Naive B cell (primary cell): Measurements from ENCODE around the gene RWDD4. TPM values are rescaled to one million over a fixed set of nuclear protein-coding genes. Genes with fewer than 3 reads are reported as not detected.

Experiments used
- ATAC-seq, 2 donors: fragments of 150-1000 bp; cut with Tn5 transposase; 2 replicates each; pipeline ENCODE4 v1.10.0; 2021; ENCODE audit warnings: low read depth in 2 of 2, mild to moderate bottlenecking in 2 of 2, moderate library complexity in 2 of 2
- DNase-seq: peaks from one replicate; pipeline ENCODE4 v3.0.0; 2022
- H3K27ac Mint-ChIP-seq, 6 donors: one replicate each; pipeline ENCODE4 v1.8.0; 2020 to 2022; ENCODE audit warnings: mild to moderate bottlenecking in 6 of 6, mixed read lengths in 6 of 6, moderate library complexity in 5 of 6, inconsistent platforms in 2 of 6
- H3K27me3 Mint-ChIP-seq, 3 donors: one replicate each; pipeline ENCODE4 v1.8.0; 2021 to 2022; ENCODE audit warnings: mixed read lengths in 3 of 3, mild to moderate bottlenecking in 1 of 3
- H3K36me3 Mint-ChIP-seq, 2 donors: one replicate each; pipeline ENCODE4 v1.8.0; 2020 to 2022; ENCODE audit warnings: mixed read lengths in 2 of 2, inconsistent platforms in 1 of 2, mild to moderate bottlenecking in 1 of 2
- H3K4me1 Mint-ChIP-seq, 3 donors: one replicate each; pipeline ENCODE4 v1.8.0; 2020 to 2022; ENCODE audit warnings: mixed read lengths in 3 of 3, inconsistent platforms in 1 of 3, mild to moderate bottlenecking in 1 of 3, moderate library complexity in 1 of 3
- H3K4me3 Mint-ChIP-seq, 8 donors: one replicate each; pipeline ENCODE4 v1.8.0; 2020 to 2022; ENCODE audit warnings: mild to moderate bottlenecking in 8 of 8, mixed read lengths in 8 of 8, moderate library complexity in 8 of 8, inconsistent platforms in 2 of 8
- H3K9me3 Mint-ChIP-seq, 7 donors: one replicate each; pipeline ENCODE4 v1.8.0; 2020 to 2022; ENCODE audit warnings: mixed read lengths in 7 of 7, mild to moderate bottlenecking in 5 of 7, inconsistent platforms in 2 of 7, moderate library complexity in 1 of 7
- polyA plus RNA-seq, 6 donors: library from polyadenylated mRNA; unstranded; fragments of 300-500 nt; fragmentation: Illumina TruSeq; gene quantifications; one replicate each; pipeline ENCODE4 v1.2.3, GENCODE V29; 2021; ENCODE audit warnings: low read depth in 6 of 6

The RWDD4 gene
- polyA plus RNA-seq, 6 donors from 2014 or later = 16.9 to 29.5 (median 19.6) TPM

DNA sequence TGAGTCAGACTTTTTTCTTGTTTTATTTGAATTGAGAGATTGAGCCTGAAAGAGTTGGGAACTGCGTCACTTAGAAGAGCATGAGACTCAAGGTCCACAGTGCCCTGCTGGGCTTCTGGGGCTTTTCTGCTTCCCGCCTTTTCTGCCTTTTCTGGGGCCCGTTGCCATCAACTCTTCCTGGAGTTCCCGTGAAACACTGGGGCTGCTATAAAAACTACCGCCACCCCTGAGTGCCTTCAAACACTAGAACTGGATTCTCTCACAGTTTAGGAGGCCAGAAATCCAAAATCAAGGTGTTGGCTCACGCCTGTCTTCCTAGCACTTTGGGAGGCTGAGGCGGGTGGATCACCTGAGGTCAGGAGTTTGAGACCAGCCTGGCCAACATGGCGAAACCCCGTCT, 49.8 kb downstream of the RWDD4 start:
- Mint-ChIP-seq H3K4me3 (no peak overlapping the region), H3K27me3 (peaks cover 17 to 20% (median 18%) of the 10 kb centered on the region in 3 donors), H3K9me3 (peaks cover 0 to 5% (median 0%) of the 10 kb centered on the region in 7 donors), H3K36me3 (no peaks in the 10 kb centered on the region), H3K4me1 (no peaks in the 10 kb centered on the region), H3K27ac (no peak overlapping the region)
- ATAC-seq (no peak), DNase-seq (no peak)

DNA sequence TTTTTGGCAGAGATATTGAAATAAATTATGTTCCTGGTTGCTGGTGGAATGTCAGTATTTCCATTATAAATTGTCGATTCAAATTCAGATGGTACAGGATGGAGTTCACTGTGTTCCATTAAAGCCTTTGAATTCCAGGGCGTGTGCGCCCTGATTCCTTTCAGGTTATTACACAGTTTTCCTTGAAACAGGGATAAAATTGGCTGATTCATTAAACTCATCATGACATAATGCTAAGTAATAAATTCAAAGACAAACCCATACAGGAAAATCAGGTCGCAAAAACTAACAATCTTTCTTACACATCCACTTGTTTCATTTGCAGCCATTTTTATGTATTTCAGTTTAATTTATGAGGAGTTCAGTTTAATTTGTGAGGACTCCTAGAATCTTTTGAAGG, 51.1 kb downstream of the RWDD4 start:
- no peak for ATAC-seq
- no peaks in the 10 kb centered on the region for H3K36me3 Mint-ChIP-seq
- H3K9me3 Mint-ChIP-seq = peaks cover 0 to 4% (median 0%) of the 10 kb centered on the region in 7 donors

DNA sequence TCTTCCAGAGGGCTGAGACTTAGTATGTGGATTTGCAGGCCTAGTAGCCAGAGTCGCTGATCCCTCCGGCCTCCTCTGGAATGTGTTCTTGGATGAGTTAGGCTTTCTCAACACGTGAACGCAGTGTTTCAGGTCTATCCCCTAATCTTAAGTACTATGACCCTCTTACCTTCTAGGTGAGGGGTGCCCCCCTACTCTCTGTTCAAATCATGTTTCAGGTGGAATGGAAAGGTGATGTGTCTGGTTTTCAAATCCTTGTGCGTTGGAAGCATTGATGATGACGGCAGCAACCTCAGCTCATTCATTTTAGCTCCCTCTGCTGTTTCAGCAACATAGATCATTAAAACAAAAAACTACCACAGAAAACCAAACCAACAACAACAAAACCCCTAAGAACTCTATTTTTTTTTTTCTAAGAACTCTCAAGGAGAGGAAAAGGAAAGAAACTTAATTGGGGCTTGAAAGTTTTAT, 56.4 kb downstream of the RWDD4 start:
- no peaks in the 10 kb centered on the region for H3K4me1 Mint-ChIP-seq
- peaks cover 0 to 12% (median 9%) of the 10 kb centered on the region in 3 donors for H3K27me3 Mint-ChIP-seq
- no peak overlapping the region for H3K27ac Mint-ChIP-seq
- DNase-seq = no peak
- no peak for ATAC-seq
- H3K4me3 Mint-ChIP-seq = no peak overlapping the region
- no peaks in the 10 kb centered on the region for H3K36me3 Mint-ChIP-seq
- H3K9me3 Mint-ChIP-seq = no peaks in the 10 kb centered on the region

More for the DNA sequence above, 51.1 kb downstream of the RWDD4 start:
- peaks cover 12 to 17% (median 14%) of the 10 kb centered on the region in 3 donors for H3K27me3 Mint-ChIP-seq
- H3K4me1 Mint-ChIP-seq = no peaks in the 10 kb centered on the region
- no peak overlapping the region for H3K27ac Mint-ChIP-seq
- no peak for DNase-seq
- H3K4me3 Mint-ChIP-seq = no peak overlapping the region

DNA sequence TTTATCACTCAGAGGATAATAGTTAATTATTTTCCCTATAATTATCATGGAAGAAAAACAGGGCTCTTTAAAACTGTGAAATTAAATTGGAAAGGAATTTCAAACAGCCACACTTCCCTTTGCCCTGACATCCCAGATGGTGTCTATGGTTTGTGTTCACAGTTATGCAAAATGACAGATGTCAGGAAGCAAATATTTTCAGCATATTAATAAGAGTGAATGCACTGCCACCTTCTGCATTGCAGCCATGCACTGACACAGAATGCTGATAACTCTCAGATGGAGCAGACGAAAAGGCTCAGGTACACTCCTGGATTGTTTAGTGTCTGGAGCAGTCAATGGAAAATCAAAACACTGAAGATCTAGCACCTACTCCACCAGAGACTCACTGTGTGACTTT, 57.6 kb downstream of the RWDD4 start:
- Mint-ChIP-seq H3K9me3 (no peaks in the 10 kb centered on the region), H3K27me3 (peaks cover 0 to under 1% (median under 1%) of the 10 kb centered on the region in 3 donors), H3K4me3 (no peak overlapping the region), H3K27ac (no peak overlapping the region), H3K36me3 (no peaks in the 10 kb centered on the region), H3K4me1 (no peaks in the 10 kb centered on the region)
- no peak for DNase-seq
- ATAC-seq = no peak

GRCh38 chr4:183600189-183600685, 58.7 kb downstream of the RWDD4 start:
- H3K4me1 Mint-ChIP-seq = no peaks in the 10 kb centered on the region
- H3K27ac Mint-ChIP-seq = peak overlapping the region in 2 of 6 donors; percentile 47 to 60
- no peaks in the 10 kb centered on the region for H3K9me3 Mint-ChIP-seq
- no peak for ATAC-seq
- no peaks in the 10 kb centered on the region for H3K36me3 Mint-ChIP-seq
- no peak for DNase-seq
- H3K4me3 Mint-ChIP-seq = no peak overlapping the region
- H3K27me3 Mint-ChIP-seq = no peaks in the 10 kb centered on the region

- Mint-ChIP-seq H3K27me3 (peaks cover 0 to 2% (median 0%) of the 10 kb centered on the region in 3 donors), H3K9me3 (no peaks in the 10 kb centered on the region), H3K27ac (peak overlapping the region in 1 of 6 donors; percentile 60), H3K4me1 (no peaks in the 10 kb centered on the region), H3K36me3 (no peaks in the 10 kb centered on the region), H3K4me3 (no peak overlapping the region)
- DNase-seq = no peak
- ATAC-seq = peak in 1 of 2 donors; percentile 37
These were observed 59.3 kb downstream of the RWDD4 start for GRCh38 chr4:183599690-183600089.

- no peaks in the 10 kb centered on the region for H3K36me3 Mint-ChIP-seq
- DNase-seq = no peak
- no peak overlapping the region for H3K27ac Mint-ChIP-seq
- no peak for ATAC-seq
- H3K4me1 Mint-ChIP-seq = no peaks in the 10 kb centered on the region
- H3K9me3 Mint-ChIP-seq = no peaks in the 10 kb centered on the region
- H3K4me3 Mint-ChIP-seq = no peak overlapping the region
- peaks cover 0 to 4% (median 0%) of the 10 kb centered on the region in 3 donors for H3K27me3 Mint-ChIP-seq
These were observed 59.7 kb downstream of the RWDD4 start for GRCh38 chr4:183599284-183599683.

GRCh38 chr4:183596067-183596757, 62.8 kb downstream of the RWDD4 start:
- peaks cover 4 to 15% (median 9%) of the 10 kb centered on the region in 3 donors for H3K27me3 Mint-ChIP-seq
- H3K36me3 Mint-ChIP-seq = no peaks in the 10 kb centered on the region
- no peaks in the 10 kb centered on the region for H3K4me1 Mint-ChIP-seq
- H3K4me3 Mint-ChIP-seq = peak overlapping the region in 1 of 8 donors; percentile 42
- ATAC-seq = no peak
- DNase-seq = no peak
- peaks cover 0 to 2% (median 0%) of the 10 kb centered on the region in 7 donors for H3K9me3 Mint-ChIP-seq
- peak overlapping the region in 2 of 6 donors; percentile 34 to 72 for H3K27ac Mint-ChIP-seq

- DNase-seq (no peak), ATAC-seq (no peak)
- Mint-ChIP-seq H3K4me3 (no peak overlapping the region), H3K4me1 (no peaks in the 10 kb centered on the region), H3K9me3 (peaks cover 0 to 2% (median 0%) of the 10 kb centered on the region in 7 donors), H3K36me3 (no peaks in the 10 kb centered on the region), H3K27me3 (peaks cover 13 to 15% (median 13%) of the 10 kb centered on the region in 3 donors), H3K27ac (no peak overlapping the region)
These were observed 64.2 kb downstream of the RWDD4 start for GRCh38 chr4:183594823-183595222.

- DNase-seq (no peak), ATAC-seq (no peak)
- Mint-ChIP-seq H3K27me3 (peaks cover 13 to 17% (median 15%) of the 10 kb centered on the region in 3 donors), H3K4me1 (no peaks in the 10 kb centered on the region), H3K9me3 (peaks cover 0 to 4% (median 0%) of the 10 kb centered on the region in 7 donors), H3K36me3 (no peaks in the 10 kb centered on the region), H3K4me3 (no peak overlapping the region), H3K27ac (no peak overlapping the region)
These were observed 67.7 kb downstream of the RWDD4 start for GRCh38 chr4:183591301-183591700.

Other genes starting within 250 kb of the RWDD4 start
- gene CDKN2AIP, start 214.5 kb downstream of the RWDD4 start, polyA plus RNA-seq = 10 to 100 TPM; 16.1 to 47.1 (median 25.5) TPM
- gene ING2, start 154.1 kb downstream of the RWDD4 start, polyA plus RNA-seq = 10 to 100 TPM in 4 of 6 donors, 1 to 10 TPM in 2; 9.2 to 22.1 (median 11.9) TPM
- 10 to 100 TPM; 12.1 to 26.1 (median 17.2) TPM for gene TRAPPC11, start 108 bp upstream of the RWDD4 start, polyA plus RNA-seq
- not detected for gene STOX2, start 246.1 kb upstream of the RWDD4 start, polyA plus RNA-seq